H1 (cell line): Measurements from ENCODE around the gene NPNT. TPM values are rescaled to one million over a fixed set of nuclear protein-coding genes. Genes with fewer than 3 reads are reported as not detected.

Experiments used
- ATF3 ChIP-seq: IDR thresholded peaks from 2 replicates; pipeline ENCODE4 v1.6.1; 2011; ENCODE audit warnings: low read depth, mild to moderate bottlenecking, low read length; ENCODE audit not compliant: insufficient read depth
- BCL11A ChIP-seq, 2 experiments: IDR thresholded peaks; one replicate each; pipeline ENCODE4 v1.6.1; 2011; ENCODE audit warnings: low read depth in 2 of 2, low read length in 2 of 2, mild to moderate bottlenecking in 2 of 2
- CHD2 ChIP-seq: IDR thresholded peaks from 2 replicates; pipeline ENCODE4 v1.6.1; 2012; ENCODE audit warnings: low read length, improper control_type of control experiment
- CHD7 ChIP-seq: fragments of 300-600 bp; sonication (generic); IDR thresholded peaks from 2 replicates; pipeline ENCODE4 v1.7.1; 2012; ENCODE audit warnings: low read length, moderate library complexity, mild to moderate bottlenecking, inconsistent platforms; ENCODE audit not compliant: insufficient replicate concordance
- HDAC6 ChIP-seq: IDR thresholded peaks from one replicate; pipeline ENCODE4 v1.7.1; 2012; ENCODE audit warnings: low read depth, mild to moderate bottlenecking, inconsistent platforms, low read length, moderate library complexity
- KDM5A ChIP-seq: fragments of 200-600 bp; IDR thresholded peaks from 2 replicates; pipeline ENCODE4 v1.7.1; 2012; ENCODE audit warnings: mild to moderate bottlenecking, low read length, inconsistent platforms, mixed read lengths
- NANOG ChIP-seq: IDR thresholded peaks from 2 replicates; pipeline ENCODE4 v1.6.1; 2011; ENCODE audit warnings: low read length, low read depth, mild to moderate bottlenecking, inconsistent platforms; ENCODE audit not compliant: insufficient read depth, poor library complexity, severe bottlenecking
- SRF ChIP-seq: IDR thresholded peaks from 2 replicates; pipeline ENCODE4 v1.6.1; 2011; ENCODE audit warnings: mild to moderate bottlenecking, low read depth, low read length, moderate library complexity
- TAF7 ChIP-seq: optimal IDR thresholded peaks from 2 replicates; pipeline ENCODE3; 2011; ENCODE audit warnings: low read depth, mild to moderate bottlenecking, inconsistent platforms, low read length, moderate library complexity, borderline replicate concordance
- TBP ChIP-seq: IDR thresholded peaks from 2 replicates; pipeline ENCODE4 v1.6.1; 2011; ENCODE audit warnings: low read depth, low read length, improper control_type of control experiment
- YY1 ChIP-seq: IDR thresholded peaks from 2 replicates; pipeline ENCODE4 v1.6.1; 2011; ENCODE audit warnings: low read depth, mild to moderate bottlenecking, low read length
- polyA plus RNA-seq, 7 experiments: library from polyadenylated mRNA; depleted of rRNA in 3 of 7; stranded (reverse) in 5 of 7; unstranded in 2 of 7; fragments of >200 nt in 5 of 7; fragments of 200-250 nt in 2 of 7; gene quantifications; 1 replicate in 5 of 7; 2 replicates in 1 of 7; 4 replicates in 1 of 7; pipeline versions ENCODE4 v1.2.1 to v1.2.3, GENCODE V29; 2011 to 2013; ENCODE audit warnings: missing spikeins in 2 of 7, mixed read lengths in 2 of 7
- total RNA-seq: library from RNA; stranded (reverse); fragmentation: NEBNext Ultra II Directional; extraction: Animal tissue kit (Norgen Biotek cat#: 25700); gene quantifications from 2 replicates; pipeline ENCODE4 v1.2.1, GENCODE V29; 2021

NPNT gene
- total and polyA plus RNA-seq, 2 of the 8 experiments (the other 6 are each of a cell fraction or from before 2014, with no cell fraction given) = 0.24 to 0.97 TPM

- TF ChIP-seq CHD7 (no peak), TAF7 (no peak), YY1 (no peak), BCL11A (IDR thresholded peaks at IDR 0.05; ENCODE audit: low read depth in 2 of 2, low read length in 2 of 2) (no peak), NANOG (no peak), CHD2 (no peak), TBP (no peak), HDAC6 (no peak), KDM5A (no peak), ATF3 (no peak), SRF (no peak)
Measured at GRCh38 chr4:105965183-105965800, 70.0 kb downstream of the NPNT start (continued).
